Liver (tissue), 3 donors: ENCODE results near the gene RBM45.

Source experiments
- ATF3 ChIP-seq: IDR thresholded peaks from 2 replicates; pipeline ENCODE4 v1.6.1; 2016; ENCODE audit warnings: antibody characterized with exemption
- CTCF ChIP-seq: fragments of 150-350 bp; IDR thresholded peaks from 2 replicates; pipeline ENCODE4 v1.5.1; 2017; ENCODE audit warnings: improper control_type of control experiment, low read depth, low read length; ENCODE audit not compliant: missing input control
- EGR1 ChIP-seq, 2 donors: IDR thresholded peaks; 2 replicates each; pipeline ENCODE4 v1.6.1; 2016 to 2018; ENCODE audit warnings: antibody characterized with exemption in 2 of 2, low read depth in 2 of 2
- GABPA ChIP-seq, 2 donors: IDR thresholded peaks in 1 of 2; conservative IDR thresholded peaks in 1 of 2; 2 replicates each; pipeline ENCODE4 v1.6.1; 2016; ENCODE audit warnings: antibody characterized with exemption in 2 of 2, mild to moderate bottlenecking in 1 of 2, moderate library complexity in 1 of 2
- MAX ChIP-seq: IDR thresholded peaks from 2 replicates; pipeline ENCODE4 v1.6.1; 2016; ENCODE audit warnings: antibody characterized with exemption
- RAD21 ChIP-seq, 2 donors: IDR thresholded peaks; 2 replicates each; pipeline ENCODE4 v1.6.1; 2016; ENCODE audit warnings: antibody characterized with exemption in 2 of 2, mild to moderate bottlenecking in 2 of 2
- REST ChIP-seq: IDR thresholded peaks from 2 replicates; pipeline ENCODE4 v1.6.1; 2016; ENCODE audit warnings: antibody characterized with exemption, mild to moderate bottlenecking
- RXRA ChIP-seq, 2 donors: IDR thresholded peaks; 2 replicates each; pipeline ENCODE4 v1.6.1; 2017 to 2018; ENCODE audit warnings: antibody characterized with exemption in 2 of 2, mild to moderate bottlenecking in 1 of 2
- SP1 ChIP-seq: IDR thresholded peaks from 2 replicates; pipeline ENCODE4 v1.6.1; 2018; ENCODE audit warnings: antibody characterized with exemption, mild to moderate bottlenecking
- TAF1 ChIP-seq: conservative IDR thresholded peaks from 2 replicates; pipeline ENCODE4 v1.6.1; 2016; ENCODE audit warnings: antibody characterized with exemption, mild to moderate bottlenecking
- YY1 ChIP-seq: IDR thresholded peaks from 2 replicates; pipeline ENCODE4 v1.6.1; 2016; ENCODE audit warnings: antibody characterized with exemption, mild to moderate bottlenecking
- donor health status: healthy.
- donor health status: healthy.

- TF ChIP-seq CTCF (no peak), SP1 (no peak), RAD21 (IDR thresholded peaks at IDR 0.05) (no peak), EGR1 (IDR thresholded peaks at IDR 0.05; ENCODE audit: low read depth in 2 of 2) (no peak), ATF3 (no peak), TAF1 (no peak), RXRA (IDR thresholded peaks at IDR 0.05) (no peak), MAX (no peak), GABPA (IDR thresholded peaks at IDR 0.05 in 1 of 2, conservative IDR thresholded peaks at IDR 0.05 in 1 of 2) (no peak), REST (no peak), YY1 (no peak)
Measured at GRCh38 chr2:178114462-178114861, 2.2 kb downstream of the RBM45 start.
